NCI-H82 (cell line): ENCODE data around the gene DAPK1.
"Not testable (repeated sequence)": the region's sequence is repeated elsewhere in the genome, so short reads cannot be mapped to it uniquely, and the experiment has no call there.

Experiments
- DNase-seq: peaks from one replicate; lab custom pipeline; 2025; lab: John Stamatoyannopoulos, UW

Gene DAPK1

GRCh38 chr9:87498046-87498810 is 561 bp downstream of the DAPK1 start:
- peak; percentile 42 for DNase-seq

GRCh38 chr9:87498811-87499360 is 1.2 kb downstream of the DAPK1 start:
- DNase-seq = peak; percentile 8

DNA sequence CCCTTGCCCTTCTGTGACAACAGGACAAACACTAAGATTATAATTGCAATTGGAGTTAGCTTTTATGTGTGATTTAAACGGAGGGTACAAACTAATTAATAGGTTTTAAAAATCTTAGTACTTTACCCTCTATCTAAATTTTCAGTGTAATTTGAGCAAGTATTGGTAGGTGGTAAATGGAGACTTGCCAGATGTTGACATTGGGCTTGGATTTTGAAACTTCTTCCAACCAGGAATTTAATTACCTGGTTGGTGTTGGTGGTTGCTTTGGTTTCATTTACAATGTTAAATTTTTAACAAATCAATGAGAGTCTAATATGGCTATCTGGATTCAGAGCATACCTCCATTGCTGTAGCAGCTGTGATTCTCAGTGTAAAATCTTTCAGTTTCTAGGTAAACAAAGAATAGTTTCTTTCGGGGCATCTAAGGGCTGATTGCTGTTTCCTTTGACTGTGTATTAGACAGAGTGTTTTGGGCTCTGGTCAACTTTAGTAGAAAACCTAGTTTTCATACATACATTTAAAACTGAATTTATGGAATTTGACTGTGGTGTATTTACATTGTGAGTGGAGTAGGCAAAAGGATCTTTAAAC is 1.9 kb downstream of the DAPK1 start:
- DNase-seq = no peak

DNA sequence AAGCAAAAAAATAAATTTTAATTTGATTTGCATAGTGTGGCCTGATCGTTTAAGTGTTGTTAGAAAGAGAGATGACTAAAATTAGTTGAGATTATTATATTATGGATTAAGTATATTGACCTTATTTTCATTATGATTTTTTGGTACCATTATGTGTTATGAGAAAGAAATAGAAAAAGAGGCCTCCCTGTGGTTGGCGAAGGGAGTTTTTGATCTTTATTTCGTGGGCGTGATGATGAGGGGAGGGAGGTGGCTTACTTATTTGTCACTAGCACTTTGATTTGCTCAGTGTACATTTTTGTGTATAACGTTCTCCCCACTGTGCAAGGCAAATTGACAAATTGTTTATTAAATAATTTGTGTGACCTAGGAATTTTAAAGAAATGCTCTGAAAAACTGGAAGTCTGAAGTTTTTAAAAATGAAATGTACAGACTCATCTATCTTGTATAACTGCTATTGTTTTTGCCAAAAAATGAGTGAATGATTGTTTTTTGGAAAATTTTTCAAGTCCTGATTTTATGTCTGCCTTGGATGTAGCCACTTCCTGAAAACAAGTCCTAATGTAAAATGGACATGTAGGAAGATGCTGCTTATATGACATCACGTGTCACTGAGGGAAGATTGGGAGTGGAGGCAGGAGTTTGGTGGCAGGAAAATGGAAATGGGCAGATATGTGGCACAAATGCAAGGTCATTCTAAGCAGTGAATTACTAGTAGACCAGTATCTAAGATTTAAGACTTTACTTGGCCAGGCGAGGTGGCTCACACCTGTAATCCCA is 3.0 kb downstream of the DAPK1 start:
- no peak for DNase-seq

- DNase-seq = not testable (repeated sequence)
Measured at GRCh38 chr9:87501271-87501656, 3.6 kb downstream of the DAPK1 start.

DNA sequence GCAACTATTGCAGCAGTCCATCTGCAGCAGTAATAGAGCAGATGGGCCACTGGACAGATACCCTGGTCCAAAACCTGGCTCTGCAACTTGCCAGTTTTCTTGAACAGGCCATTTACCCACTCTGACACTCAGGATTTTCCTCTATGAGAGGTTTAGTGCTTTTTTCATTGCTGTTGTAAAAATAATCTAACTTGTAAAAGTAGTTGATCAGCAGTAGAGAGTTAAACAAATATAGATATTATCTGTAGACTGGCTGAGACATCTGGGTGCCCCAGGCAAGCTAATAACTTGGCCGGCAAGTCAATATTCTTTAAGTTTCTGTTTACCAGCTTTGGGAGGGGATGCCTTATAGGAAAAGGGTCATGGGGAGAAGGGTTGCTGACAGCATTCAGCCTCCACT is 4.1 kb downstream of the DAPK1 start:
- DNase-seq = no peak

DNA sequence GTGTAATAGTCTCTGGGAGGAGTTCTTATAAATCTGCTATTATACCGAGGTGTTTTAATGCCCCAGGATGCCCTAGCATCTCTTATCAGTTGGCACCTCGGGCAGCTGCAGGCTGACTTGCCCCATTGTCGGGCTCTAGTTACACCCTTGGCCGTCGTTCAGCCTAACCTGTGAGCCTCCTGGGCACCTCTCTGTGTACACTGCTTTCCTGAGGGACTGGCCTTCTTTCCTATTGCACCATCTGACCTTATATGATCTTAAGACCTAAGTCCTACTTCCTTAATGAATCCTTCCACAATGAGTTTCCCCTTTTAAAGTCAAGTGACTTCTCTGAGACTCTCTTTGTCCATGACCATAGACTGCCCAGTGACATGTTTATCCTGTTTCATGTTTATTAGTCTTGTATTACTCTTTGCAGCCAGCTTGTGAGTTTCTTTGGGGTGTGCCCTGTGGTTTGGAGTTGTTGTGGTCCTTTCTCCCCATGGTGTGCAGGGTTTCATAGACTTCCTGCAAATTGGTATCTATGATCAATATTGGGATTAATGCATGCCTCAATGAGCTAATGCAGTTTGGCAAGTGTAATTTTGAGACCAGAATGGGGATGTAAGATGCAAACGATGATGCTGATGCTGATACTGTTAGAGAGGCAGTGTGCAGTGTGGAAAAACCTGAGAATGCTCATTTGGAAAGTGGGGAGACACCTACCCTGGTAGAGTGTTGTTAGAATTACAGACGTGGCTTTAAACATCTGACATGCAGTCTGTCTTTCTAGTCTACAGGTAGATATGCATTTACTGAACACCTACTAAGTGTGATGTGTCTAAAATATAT is 4.9 kb downstream of the DAPK1 start:
- no peak for DNase-seq

DNA sequence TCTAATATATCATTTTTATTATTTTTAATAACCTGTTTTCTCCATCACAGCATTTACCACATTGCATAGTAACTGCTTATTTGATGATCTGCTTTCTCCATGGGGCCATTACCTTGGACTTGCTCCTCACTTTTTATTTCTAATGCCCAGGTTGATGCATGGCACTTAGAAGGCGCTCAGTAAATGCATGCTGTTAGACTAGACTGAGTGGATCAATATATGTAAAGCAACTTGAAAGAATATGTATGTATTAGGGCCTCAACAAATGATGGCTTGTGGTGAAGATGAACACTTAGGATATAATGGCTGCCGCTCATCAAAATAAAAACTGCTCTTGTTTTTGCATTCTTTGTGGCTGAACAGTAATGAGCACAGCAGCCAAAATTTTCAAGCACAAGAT is 5.8 kb downstream of the DAPK1 start:
- no peak for DNase-seq

DNA sequence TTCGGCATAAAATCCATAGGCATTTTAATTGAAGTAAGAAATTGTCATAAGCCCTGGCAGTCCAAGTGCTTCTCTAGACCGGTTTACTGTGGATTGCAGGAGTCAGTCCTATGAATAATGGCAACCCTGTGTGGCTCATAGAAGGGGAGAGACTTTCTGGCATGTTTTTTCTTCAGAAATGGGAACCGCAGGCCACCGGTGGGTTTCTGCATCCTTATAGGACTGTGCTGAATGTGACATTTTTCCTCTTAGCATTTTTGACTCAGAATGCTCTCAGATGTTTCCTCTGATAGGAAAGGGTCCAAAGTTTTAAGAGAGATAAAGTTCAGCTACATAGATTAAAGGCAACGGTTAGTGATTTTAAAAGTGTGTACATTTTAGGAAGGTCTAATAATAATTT is 6.3 kb downstream of the DAPK1 start:
- no peak for DNase-seq

GRCh38 chr9:87504938-87505337 is 7.3 kb downstream of the DAPK1 start:
- DNase-seq = no peak

DNA sequence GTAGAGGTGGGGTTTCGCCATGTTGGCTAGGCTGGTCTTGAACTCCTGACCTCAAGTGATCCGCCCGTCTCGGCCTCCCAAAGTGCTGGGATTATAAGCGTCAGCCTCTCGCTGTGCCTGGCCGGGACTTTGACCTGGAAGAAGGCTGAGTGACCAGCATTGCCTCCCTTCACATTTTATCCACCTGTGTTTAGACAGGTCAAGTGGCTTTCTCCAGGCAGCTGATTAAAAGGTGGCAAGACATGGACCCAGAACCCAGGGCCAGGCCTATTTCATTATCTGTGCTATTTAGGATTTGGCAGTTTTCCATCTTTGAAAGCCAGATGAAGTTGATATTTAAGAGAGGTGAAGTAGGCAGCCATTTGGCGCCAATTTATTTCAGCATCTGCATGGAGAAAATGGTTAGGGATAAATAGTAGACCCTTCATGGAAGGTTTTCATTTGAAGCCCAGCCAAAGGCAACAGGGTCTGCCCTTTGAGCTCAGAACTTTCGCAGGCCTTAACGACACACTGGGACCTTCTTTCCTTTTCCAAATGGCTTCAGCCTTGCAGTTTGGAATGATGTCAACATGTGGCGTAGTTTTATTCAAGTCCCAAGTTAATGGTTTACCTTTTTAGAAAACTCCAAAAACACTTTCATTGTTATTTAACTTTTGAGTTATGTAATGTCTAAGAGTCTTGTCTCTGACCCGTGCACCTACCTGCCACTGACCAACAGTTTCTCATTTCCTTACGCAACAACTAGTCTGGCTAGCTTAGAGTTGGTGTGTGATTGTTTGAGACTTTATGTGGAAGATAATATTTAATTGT is 8.4 kb downstream of the DAPK1 start:
- no peak for DNase-seq

DNA sequence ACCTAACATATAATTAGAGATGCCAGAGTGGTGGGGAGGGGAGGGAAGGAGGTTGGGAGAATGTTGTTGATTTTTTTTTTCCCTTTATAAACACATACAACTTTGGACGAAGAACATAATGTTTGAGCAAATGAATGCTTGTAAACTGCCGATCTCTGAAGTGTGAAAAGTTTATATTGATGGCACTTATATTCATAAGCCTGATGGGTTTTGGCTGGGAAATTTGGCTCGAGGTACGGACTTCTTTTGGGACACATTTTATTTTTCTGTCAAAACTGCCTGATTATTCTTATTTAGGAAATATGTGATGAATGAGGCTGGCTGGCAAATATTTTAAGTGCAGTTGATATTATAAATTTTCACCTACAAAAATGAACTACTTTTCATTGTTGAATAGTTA is 9.9 kb downstream of the DAPK1 start:
- DNase-seq = no peak

DNA sequence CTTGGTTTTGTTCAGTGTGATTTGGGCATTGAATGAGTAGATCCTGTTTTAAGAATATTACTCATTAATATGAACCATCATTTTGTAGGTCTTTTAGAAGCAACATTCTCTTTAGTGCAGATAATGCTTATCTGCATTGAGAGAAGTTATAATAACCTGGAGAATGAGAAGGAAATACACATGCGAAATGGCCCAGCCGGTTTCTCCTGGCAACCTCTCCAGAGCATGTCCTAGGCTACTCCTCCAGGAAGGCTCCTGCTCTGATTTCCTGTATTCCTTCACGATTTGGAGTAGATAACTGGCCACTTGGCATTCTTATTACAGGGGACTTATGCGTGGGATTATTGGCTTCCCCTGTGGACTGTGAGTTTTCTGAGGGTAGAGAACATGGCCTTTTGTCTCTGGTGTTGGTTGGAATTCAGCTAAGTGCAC is 12.6 kb downstream of the DAPK1 start:
- DNase-seq = no peak

- DNase-seq = no peak
Measured at GRCh38 chr9:87512311-87512710, 14.6 kb downstream of the DAPK1 start.

DNA sequence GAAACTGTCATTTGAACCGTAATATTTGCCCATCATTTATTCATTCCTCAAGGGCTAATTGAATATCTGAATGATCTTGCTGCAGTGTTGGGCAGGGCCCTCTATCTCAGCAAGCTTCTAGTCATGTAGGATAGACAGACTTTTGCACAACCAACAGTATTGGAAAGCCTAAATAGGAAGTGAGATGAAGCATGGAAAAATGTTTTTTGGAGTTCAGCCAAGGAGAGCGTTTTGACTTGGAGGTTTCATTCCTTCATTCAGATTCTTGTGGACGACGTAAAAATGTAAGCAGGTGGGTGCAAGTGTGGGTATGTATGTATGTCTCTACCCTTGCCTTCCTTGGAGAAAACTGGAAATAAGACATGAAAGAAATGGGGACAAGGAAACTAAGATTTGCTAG is 15.5 kb downstream of the DAPK1 start:
- DNase-seq = no peak

DNA sequence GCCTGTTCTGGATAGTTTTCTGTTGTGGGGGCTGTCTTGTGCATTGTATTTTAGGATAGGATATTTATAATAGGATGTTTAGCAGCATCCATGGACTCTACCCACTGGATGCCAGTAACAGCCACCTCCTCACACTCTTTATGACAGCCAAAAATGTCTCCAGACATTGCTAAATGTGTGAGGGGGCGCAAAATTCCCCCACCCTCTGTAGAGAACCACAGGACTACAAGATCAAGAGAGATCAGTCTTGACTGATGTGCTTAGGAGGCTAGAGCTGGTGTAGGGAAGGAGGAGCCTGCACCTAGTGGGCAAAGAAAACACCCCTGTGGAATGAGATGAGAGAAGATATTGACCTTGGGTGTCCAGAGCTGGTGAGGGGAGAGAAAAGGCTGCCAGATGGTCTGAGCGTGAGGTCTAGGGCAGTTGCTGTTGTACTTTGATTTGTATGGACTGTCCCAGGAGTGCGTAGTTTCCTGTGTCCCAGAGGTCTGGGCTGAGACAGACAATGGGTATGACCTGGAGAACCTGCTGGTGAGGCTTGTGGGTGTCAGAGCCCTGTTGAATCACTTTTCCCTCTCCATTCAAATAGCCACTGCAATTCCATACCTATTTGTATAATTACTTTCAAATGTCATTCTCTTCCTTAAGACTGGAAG is 16.3 kb downstream of the DAPK1 start:
- DNase-seq = no peak

GRCh38 chr9:87515006-87515405 is 17.3 kb downstream of the DAPK1 start:
- DNase-seq = no peak

DNA sequence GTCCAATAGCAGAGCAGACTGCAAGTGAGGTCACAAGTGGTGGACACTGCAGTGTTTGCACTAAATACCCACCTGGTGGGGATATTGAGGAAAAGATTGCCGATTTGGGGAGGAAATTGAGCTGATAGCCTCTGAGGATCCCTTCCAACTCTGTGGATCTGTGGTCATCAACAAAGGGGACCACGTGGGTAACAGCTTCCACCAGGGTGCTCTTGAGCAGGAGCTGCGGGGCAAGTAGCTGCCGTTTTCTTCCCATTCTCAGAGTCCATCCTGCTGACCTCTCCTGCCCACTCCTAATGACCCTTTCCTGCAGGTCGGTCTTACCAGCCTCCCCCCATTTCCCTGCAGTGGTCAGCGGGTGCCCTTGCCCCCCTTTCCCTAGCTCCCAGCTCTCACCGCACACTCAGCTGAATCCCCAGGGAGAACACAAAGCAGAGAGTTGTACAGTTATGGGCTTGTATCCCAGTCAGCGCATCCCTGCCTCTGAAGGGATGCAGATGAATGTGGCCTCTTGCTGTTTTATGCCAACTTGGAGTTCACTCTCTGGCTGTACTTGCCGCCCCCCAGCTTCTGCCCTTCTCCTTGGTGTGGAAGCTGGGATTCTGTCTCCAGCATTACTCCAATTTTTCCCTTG is 18.0 kb downstream of the DAPK1 start:
- DNase-seq = no peak

GRCh38 chr9:87516222-87516925 is 18.7 kb downstream of the DAPK1 start:
- DNase-seq = no peak
